ENCODE results near the gene TJP1.
"Not testable (repeated sequence)": the region's sequence is repeated elsewhere in the genome, so short reads cannot be mapped to it uniquely, and the experiment has no call there.

Gene TJP1

GRCh38 chr15:29799859-29800258 is 22.4 kb downstream of the TJP1 start:
- no peak for DNase-seq (ENCODE audit: low read depth in 3 of 3)

- no peak for DNase-seq (ENCODE audit: low read depth in 3 of 3)
Measured at GRCh38 chr15:29795610-29796009, 26.7 kb downstream of the TJP1 start.

DNA sequence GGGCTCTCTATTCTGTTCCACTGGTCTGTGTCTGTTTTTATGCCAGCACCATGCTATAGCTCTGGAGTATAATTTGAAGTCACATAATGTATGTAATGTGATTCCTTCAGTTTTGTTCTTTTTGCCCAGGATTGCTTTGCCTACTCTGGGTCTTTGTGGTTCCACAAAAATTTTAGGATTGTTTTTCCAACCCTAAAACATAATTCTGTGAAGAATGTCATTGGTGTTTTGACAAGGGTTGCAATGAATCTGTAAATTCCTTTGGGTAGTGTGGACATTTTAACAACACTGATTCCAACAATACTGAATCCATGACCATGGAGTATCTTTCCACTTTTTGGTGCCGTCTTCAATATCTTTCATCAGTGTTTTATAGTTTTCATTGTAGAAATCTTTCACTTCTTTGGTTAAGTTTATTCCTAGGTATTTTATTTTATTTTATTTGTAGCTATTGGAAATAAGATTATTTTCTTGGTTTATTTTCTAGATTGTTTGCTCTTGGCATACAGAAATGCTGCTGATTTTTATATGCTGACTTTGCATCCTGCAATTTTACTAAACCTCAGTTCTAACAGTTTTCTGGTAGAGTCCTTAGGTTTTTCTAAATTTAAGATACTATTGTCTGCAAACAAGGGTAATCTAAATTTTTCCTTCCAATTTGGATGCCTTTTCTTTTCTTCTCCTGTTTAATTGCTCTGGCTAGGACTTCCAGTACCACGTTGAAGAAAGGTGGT is 29.7 kb downstream of the TJP1 start:
- DNase-seq (ENCODE audit: low read depth in 3 of 3), result no peak

- no peak for DNase-seq (ENCODE audit: low read depth in 3 of 3)
Measured at GRCh38 chr15:29790607-29791006, 31.7 kb downstream of the TJP1 start.

DNA sequence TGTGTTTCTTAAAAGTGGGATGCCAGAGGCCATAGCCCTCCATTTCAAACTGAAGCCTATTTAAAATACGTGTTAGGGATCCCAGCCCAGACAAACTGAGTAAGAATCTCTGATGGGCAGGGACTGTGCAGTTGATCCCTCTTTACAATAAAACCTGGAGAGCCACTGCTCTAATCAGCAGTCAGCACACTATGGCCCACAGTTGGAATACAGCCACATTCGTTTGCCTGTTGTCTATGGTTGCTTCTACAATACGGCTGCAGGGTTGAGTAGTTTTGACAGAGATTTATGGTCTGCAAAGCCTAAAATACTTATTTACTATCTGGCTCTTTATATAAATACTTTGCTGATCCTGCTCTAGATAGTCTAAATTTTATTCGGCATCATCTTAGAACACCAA is 32.4 kb downstream of the TJP1 start:
- no peak for DNase-seq (ENCODE audit: low read depth in 3 of 3)

GRCh38 chr15:29788433-29789034 is 33.7 kb downstream of the TJP1 start:
- no peak for DNase-seq (ENCODE audit: low read depth in 3 of 3)

GRCh38 chr15:29787767-29788166 is 34.5 kb downstream of the TJP1 start:
- DNase-seq (ENCODE audit: low read depth in 3 of 3), result no peak

DNA sequence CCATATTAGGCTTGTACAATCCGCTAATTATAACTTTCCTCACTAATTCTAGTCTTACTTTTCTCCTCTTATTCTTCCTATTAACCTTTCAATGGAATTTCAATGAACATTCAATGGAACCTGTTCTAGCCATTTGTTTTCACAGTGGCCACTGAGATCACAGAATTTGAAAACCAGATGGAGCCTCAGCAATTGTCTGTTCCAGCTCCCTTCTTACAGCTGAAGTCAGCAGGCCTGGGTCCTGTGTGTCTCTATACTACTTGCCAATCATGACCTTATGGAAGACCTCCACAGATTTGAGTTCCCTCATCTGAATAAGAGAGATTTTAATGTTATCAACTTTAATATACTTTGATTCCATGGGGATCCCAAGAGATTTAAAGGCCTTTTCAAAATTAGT is 36.6 kb downstream of the TJP1 start:
- no peak for DNase-seq (ENCODE audit: low read depth in 3 of 3)

GRCh38 chr15:29785136-29785535 is 37.1 kb downstream of the TJP1 start:
- no peak for DNase-seq (ENCODE audit: low read depth in 3 of 3)

- DNase-seq (ENCODE audit: low read depth in 3 of 3), result no peak
Measured at GRCh38 chr15:29784413-29784812, 37.9 kb downstream of the TJP1 start.

DNA sequence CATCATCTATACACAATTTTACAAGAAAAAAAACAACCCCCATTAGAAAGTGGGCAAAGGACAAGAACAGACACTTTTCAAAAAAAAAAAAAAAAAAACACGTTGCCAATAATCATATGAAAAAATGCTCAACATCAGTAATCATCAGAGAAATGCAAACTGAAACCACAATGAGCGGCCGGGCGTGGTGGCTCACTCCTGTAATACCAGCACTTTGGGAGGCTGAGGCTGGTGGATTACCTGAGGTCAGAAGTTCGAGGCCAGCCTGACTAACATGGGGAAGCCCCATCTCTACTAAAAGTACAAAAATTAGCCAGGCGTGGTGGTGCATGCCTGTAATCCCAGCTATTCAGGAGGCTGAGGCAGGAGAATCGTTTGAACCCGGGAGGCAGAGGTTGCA is 39.5 kb downstream of the TJP1 start:
- not testable (repeated sequence) for DNase-seq (ENCODE audit: low read depth in 3 of 3)

DNA sequence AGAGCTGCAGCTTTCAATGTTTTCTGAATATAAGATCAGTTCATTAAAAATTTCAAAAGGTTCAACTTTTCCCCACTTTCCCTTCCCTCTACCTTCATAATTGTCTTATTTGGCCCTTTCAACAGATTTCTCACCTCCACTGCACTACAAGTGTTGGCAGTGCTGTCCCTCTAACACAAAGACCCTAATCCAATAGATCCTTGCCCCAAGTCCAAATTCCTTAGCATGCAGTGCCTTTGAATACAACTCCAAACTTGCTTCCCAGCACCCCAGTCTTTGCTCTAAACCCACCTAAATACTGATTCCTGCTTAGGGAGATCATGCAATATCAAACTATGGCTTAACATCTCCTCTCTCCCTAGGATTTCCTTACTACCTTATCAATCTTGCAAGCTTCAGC is 43.9 kb downstream of the TJP1 start:
- DNase-seq (ENCODE audit: low read depth in 3 of 3), result no peak

DNA sequence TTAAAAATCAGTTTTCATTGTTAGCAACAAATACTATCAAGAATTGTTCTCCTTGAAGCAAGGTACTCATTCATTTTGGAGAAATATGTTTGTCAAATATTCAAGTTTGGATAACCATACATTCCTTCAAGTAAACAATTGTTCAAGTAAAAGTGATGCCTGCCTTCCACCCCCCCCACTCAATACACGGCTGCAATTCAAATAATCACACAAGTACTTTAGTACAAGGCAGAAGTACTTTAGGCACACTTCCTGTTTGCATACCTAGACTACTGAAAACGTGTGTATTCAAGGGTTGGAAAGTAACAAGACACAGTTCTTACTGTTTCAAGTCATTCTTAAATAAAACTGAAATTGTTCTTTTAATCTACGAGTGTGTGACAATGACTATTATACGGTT is 45.4 kb downstream of the TJP1 start:
- no peak for DNase-seq (ENCODE audit: low read depth in 3 of 3)

DNA sequence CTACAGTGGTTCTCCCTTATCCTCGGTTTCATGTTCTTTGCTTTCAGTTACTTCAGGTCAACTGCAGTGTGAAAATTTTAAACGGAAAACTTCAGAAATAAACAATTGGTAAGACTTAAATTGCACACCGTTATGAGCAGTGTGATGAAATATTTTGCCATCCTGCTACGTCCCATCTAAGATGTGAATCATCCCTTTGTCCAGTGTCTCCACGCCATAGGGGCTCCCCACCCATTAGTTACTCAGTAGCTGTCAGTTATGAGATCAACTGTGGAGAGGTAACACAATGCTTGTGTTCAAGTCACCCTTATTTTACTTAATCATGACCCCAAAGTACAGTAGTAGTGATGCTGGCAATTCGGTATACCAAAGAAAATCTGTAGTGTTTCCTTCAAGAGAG is 47.4 kb downstream of the TJP1 start:
- DNase-seq (ENCODE audit: low read depth in 3 of 3), result no peak

DNA sequence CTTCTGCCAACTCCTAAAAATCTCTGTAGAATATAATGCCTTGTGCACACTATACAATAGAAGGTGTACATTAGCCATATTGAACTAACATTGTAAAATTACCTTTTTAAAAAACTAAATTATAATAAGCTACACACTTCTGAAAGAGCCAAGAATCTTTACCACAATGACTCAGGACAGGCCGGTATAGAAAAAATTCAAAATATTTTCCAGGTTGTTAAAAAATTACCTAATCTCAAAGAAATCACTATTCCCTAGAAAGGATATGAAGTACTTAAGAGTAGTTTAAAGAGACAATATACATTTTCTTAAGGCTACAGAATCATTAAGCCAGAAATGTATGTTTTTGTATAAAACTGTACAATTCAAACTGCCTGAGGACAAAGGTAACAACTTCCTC is 48.5 kb downstream of the TJP1 start:
- DNase-seq (ENCODE audit: low read depth in 3 of 3), result no peak

DNA sequence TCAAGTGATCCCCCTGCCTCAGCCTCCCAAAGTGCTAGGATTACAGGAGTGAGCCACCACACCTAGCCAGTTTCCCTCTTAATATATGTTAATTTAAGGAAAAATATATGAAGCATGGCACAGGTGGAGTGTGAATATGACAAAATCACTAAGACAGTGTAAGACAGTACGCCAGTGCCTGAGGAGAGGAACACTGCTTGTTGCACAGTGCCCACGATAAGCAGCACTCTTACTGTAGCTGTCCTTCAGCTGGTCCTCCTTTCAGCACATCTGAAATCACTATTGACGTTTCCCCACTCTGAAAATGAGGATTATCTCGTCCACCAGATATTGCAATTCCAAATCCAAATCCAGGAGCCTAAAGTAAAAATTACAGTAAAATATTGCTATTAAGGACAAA is 49.3 kb downstream of the TJP1 start:
- DNase-seq (ENCODE audit: low read depth in 3 of 3), result no peak

GRCh38 chr15:29770796-29771195 is 51.5 kb downstream of the TJP1 start:
- no peak for DNase-seq (ENCODE audit: low read depth in 3 of 3)

GRCh38 chr15:29765898-29766527 is 56.3 kb downstream of the TJP1 start:
- DNase-seq (ENCODE audit: low read depth in 3 of 3), result no peak

DNA sequence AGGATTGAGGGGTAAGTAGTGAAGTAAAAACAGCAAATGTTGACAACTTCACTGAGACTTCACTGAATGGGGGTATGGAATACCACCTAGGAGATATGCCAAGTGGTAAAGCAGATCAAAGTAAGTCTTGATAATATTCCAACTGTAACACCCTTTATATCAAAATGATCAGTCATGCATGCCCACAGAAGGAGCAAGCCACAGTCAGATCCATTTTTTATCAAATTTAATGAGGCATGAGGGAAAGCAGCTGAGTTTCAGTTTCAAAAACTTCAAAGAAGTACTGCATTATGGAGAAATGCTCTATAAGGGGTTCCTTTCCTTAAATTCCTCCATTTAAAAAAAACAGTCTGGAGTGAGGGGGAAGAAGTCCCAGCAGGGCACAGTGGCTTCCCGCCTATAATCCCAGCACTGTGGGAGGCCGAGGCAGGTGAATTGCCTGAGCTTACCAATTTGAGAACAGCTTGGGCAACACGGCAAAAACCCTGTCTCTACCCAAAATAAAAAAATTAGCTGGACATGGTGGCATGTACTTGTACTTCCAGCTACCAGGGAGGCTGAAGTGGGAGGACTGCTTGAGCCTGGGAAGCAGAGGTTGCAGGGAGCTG is 56.9 kb downstream of the TJP1 start:
- DNase-seq (ENCODE audit: low read depth in 3 of 3), result no peak

- DNase-seq (ENCODE audit: low read depth in 3 of 3), result no peak
Measured at GRCh38 chr15:29759596-29759995, 62.7 kb downstream of the TJP1 start.

- DNase-seq (ENCODE audit: low read depth in 3 of 3), result no peak
Measured at GRCh38 chr15:29756358-29757267, 65.7 kb downstream of the TJP1 start.

DNA sequence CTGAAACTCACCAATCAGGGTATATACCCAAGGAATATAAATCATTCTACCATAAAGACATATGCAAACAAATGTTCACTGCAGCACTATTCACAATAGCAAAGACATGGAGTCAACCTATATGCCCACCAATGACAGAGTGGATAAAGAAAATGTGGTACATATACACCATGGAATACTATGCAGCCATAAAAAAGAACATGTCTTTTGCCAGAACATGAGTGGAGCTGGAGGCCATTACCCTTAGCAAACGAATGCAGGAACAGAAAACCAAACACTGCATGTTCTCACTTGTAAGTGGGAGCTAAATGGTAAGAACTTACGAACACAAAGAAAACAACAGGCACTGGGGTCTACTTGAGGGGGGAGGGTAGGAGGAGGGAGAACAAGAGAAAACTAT is 68.3 kb downstream of the TJP1 start:
- not testable (repeated sequence) for DNase-seq (ENCODE audit: low read depth in 3 of 3)

All from stimulated activated CD4-positive, alpha-beta T cell treated with anti-CD3 and anti-CD28 coated beads, TNF-alpha, amount 100 ng/mL, for 48 hours (primary cell).